Endothelial cell of hepatic sinusoid (primary cell): ENCODE data around the gene CTH.
"Not testable (repeated sequence)": the region's sequence is repeated elsewhere in the genome, so short reads cannot be mapped to it uniquely, and the experiment has no call there.

Experiments
- in situ Hi-C: cut with HindIII; loops from 2 replicates; pipeline ENCODE4 v1.10.0; 2017; ENCODE audit warnings: low sequenced_read_pairs

The CTH gene

GRCh38 chr1:70405780-70406416 lies 5.2 kb upstream of the CTH start:
- in situ Hi-C loops, result no loop called here

- in situ Hi-C loops, result no loop called here
Measured at GRCh38 chr1:70409136-70409535, 1.9 kb upstream of the CTH start.

- in situ Hi-C loops, result no loop called here
Measured at GRCh38 chr1:70411360-70411844, 334 bp downstream of the CTH start.

- in situ Hi-C loops, result no loop called here
Measured at GRCh38 chr1:70415882-70416281, 4.8 kb downstream of the CTH start.

GRCh38 chr1:70418973-70419734 lies 8.1 kb downstream of the CTH start:
- in situ Hi-C loops, result not testable (repeated sequence)

- in situ Hi-C loops, result no loop called here
Measured at GRCh38 chr1:70420320-70420719, 9.3 kb downstream of the CTH start.

GRCh38 chr1:70426154-70427131 lies 15.4 kb downstream of the CTH start:
- in situ Hi-C loops, result no loop called here

- in situ Hi-C loops, result no loop called here
Measured at GRCh38 chr1:70427976-70428375, 16.9 kb downstream of the CTH start.

GRCh38 chr1:70429219-70429618 lies 18.2 kb downstream of the CTH start:
- in situ Hi-C loops, result no loop called here

- in situ Hi-C loops, result no loop called here
Measured at GRCh38 chr1:70429757-70430156, 18.7 kb downstream of the CTH start.

- in situ Hi-C loops, result no loop called here
Measured at GRCh38 chr1:70431317-70431716, 20.2 kb downstream of the CTH start.

- in situ Hi-C loops, result no loop called here
Measured at GRCh38 chr1:70431874-70432273, 20.8 kb downstream of the CTH start.

- in situ Hi-C loops, result no loop called here
Measured at GRCh38 chr1:70434253-70434859, 23.3 kb downstream of the CTH start.

- in situ Hi-C loops, result no loop called here
Measured at GRCh38 chr1:70436622-70437251, 25.7 kb downstream of the CTH start.

GRCh38 chr1:70438529-70438928 lies 27.5 kb downstream of the CTH start:
- in situ Hi-C loops, result no loop called here

GRCh38 chr1:70440642-70441391 lies 29.7 kb downstream of the CTH start:
- in situ Hi-C loops, result no loop called here

GRCh38 chr1:70441392-70442035 lies 30.4 kb downstream of the CTH start:
- in situ Hi-C loops, result no loop called here

GRCh38 chr1:70442490-70442889 lies 31.4 kb downstream of the CTH start:
- in situ Hi-C loops, result no loop called here

- in situ Hi-C loops, result no loop called here
Measured at GRCh38 chr1:70443739-70444138, 32.7 kb downstream of the CTH start.
